Measurements from ENCODE around the gene PLXNA1.

Gene PLXNA1

GRCh38 chr3:126944089-126944965 lies 38.6 kb upstream of the PLXNA1 start:
- ChIA-PET CTCF (interaction anchor here (1.4 kb wide), 2 partner anchors 8 to 38 kb away, joined by 3 to 4 read pairs; partner anchors contain the start of gene PLXNA1), POLR2A (no interaction called here)
- no peak for DNase-seq (ENCODE audit: low read depth, low spot score)
- H3K4me3 ChIP-seq (ENCODE audit: low read depth, low read length): no peak overlapping the region
- no peak for TF ChIP-seq CTCF (IDR thresholded peaks at IDR 0.05; ENCODE audit: insufficient read depth, low read length, missing control alignments)

- CTCF ChIA-PET: no interaction called here
- TF ChIP-seq CTCF (IDR thresholded peaks at IDR 0.05; ENCODE audit: insufficient read depth, low read length, missing control alignments): no peak
- no peak for DNase-seq (ENCODE audit: low read depth, low spot score)
- no peak overlapping the region for H3K4me3 ChIP-seq (ENCODE audit: low read depth, low read length)
- POLR2A ChIA-PET: no interaction called here
Measured at GRCh38 chr3:126945171-126945721, 37.7 kb upstream of the PLXNA1 start.

- CTCF ChIA-PET: no interaction called here
- POLR2A ChIA-PET: interaction anchor here (0.5 kb wide), 1 partner anchor 194 kb away, joined by 3 read pairs; no protein-coding TSS in a partner anchor
- no peak for TF ChIP-seq CTCF (IDR thresholded peaks at IDR 0.05; ENCODE audit: insufficient read depth, low read length, missing control alignments)
- H3K4me3 ChIP-seq (ENCODE audit: low read depth, low read length): no peak overlapping the region
- DNase-seq (ENCODE audit: low read depth, low spot score): no peak
Measured at GRCh38 chr3:126945891-126946290, 37.0 kb upstream of the PLXNA1 start.

- H3K4me3 ChIP-seq (ENCODE audit: low read depth, low read length): no peak overlapping the region
- CTCF ChIA-PET: interaction anchor here (0.9 kb wide), 1 partner anchor 19 kb away, joined by 5 read pairs; no protein-coding TSS in a partner anchor
- no peak for TF ChIP-seq CTCF (IDR thresholded peaks at IDR 0.05; ENCODE audit: insufficient read depth, low read length, missing control alignments)
- POLR2A ChIA-PET: no interaction called here
- DNase-seq (ENCODE audit: low read depth, low spot score): no peak
Measured at GRCh38 chr3:126946405-126946804, 36.5 kb upstream of the PLXNA1 start.

GRCh38 chr3:126947429-126947828 lies 35.5 kb upstream of the PLXNA1 start:
- no peak for TF ChIP-seq CTCF (IDR thresholded peaks at IDR 0.05; ENCODE audit: insufficient read depth, low read length, missing control alignments)
- H3K4me3 ChIP-seq (ENCODE audit: low read depth, low read length): no peak overlapping the region
- CTCF ChIA-PET: interaction anchor here (0.9 to 1.2 kb wide), 2 partner anchors 20 to 35 kb away, joined by 4 to 5 read pairs; no protein-coding TSS in a partner anchor
- POLR2A ChIA-PET: no interaction called here
- no peak for DNase-seq (ENCODE audit: low read depth, low spot score)

GRCh38 chr3:126948980-126949535 lies 33.9 kb upstream of the PLXNA1 start:
- ChIA-PET CTCF (no interaction called here), POLR2A (no interaction called here)
- H3K4me3 ChIP-seq (ENCODE audit: low read depth, low read length): no peak overlapping the region
- no peak for DNase-seq (ENCODE audit: low read depth, low spot score)
- no peak for TF ChIP-seq CTCF (IDR thresholded peaks at IDR 0.05; ENCODE audit: insufficient read depth, low read length, missing control alignments)
